Transverse colon (tissue), 4 donors: ENCODE measurements around the gene COMMD7.
"Not testable (repeated sequence)": the region's sequence is repeated elsewhere in the genome, so short reads cannot be mapped to it uniquely, and the experiment has no call there.

Source experiments
- CTCF ChIP-seq, 5 experiments: fragments of 200-600 bp in 3 of 5; fragments of 450-650 bp in 2 of 5; sonication (generic) in 3 of 5; IDR thresholded peaks; 1 replicate in 2 of 5; 2 replicates in 3 of 5; pipeline ENCODE4 v1.5.1; 2016 to 2017; ENCODE audit warnings: antibody characterized with exemption in 5 of 5, inconsistent platforms in 3 of 5, mild to moderate bottlenecking in 2 of 5, moderate library complexity in 1 of 5
- POLR2AphosphoS5 ChIP-seq, 3 donors: sonication (generic); formaldehyde crosslinking; IDR thresholded peaks; one replicate each; pipeline ENCODE4 v1.6.1; 2016; ENCODE audit warnings: antibody characterized with exemption in 3 of 3

- TF ChIP-seq CTCF, POLR2AphosphoS5 (IDR thresholded peaks at IDR 0.05): not testable (repeated sequence)
These were observed 22.1 kb upstream of the COMMD7 start for GRCh38 chr20:32765230-32765875.
